GM19351 (cell line): ENCODE data around the gene ST3GAL2.
"Not testable (repeated sequence)": the region's sequence is repeated elsewhere in the genome, so short reads cannot be mapped to it uniquely, and the experiment has no call there.

Experiments used
- ATAC-seq: cut with Tn5 transposase; IDR thresholded peaks from one replicate; pipeline ENCODE4 v1.9.1; 2021; ENCODE audit warnings: mild to moderate bottlenecking, moderate library complexity; ENCODE audit not compliant: unreplicated experiment

The ST3GAL2 gene

DNA sequence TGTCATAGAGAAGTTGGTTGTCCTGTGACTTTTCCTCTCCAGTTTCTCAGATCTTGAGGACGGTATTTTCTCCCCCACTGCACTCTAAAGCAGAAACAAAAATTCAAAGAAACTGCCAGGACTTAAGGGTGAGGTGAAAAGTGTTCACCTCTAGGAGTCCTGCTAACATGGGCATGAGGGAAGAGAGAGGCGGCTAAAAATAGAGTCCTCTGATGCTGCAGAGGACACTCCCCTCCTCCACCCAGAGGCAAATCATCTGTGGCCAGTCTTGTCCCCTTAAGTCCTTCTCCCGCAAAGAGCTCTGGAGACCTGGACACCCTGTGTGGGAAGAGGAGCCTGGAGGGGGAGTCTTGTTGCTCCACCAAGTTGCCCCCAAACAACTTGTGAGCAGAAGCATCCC is 96.9 kb downstream of the ST3GAL2 start:
- no peak for ATAC-seq

DNA sequence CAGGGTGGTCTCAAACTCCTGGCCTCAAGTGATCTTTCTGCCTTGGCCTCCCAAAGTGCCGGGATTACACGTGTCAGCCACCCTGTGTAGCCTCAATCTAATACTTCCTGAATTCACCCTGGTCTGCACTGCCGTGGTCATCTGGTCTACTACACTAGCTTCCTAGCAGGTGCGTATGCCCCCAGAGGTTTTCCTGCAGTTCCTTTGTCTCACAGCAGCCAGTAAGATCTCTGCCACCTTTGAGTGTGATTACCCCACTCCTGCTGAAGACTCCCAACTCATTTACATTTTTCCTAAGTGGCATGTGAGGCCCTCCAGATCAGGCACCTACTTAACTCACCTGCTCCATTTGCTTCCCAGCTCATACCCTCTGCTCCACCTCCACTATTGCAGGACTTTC is 97.3 kb downstream of the ST3GAL2 start:
- ATAC-seq: no peak

DNA sequence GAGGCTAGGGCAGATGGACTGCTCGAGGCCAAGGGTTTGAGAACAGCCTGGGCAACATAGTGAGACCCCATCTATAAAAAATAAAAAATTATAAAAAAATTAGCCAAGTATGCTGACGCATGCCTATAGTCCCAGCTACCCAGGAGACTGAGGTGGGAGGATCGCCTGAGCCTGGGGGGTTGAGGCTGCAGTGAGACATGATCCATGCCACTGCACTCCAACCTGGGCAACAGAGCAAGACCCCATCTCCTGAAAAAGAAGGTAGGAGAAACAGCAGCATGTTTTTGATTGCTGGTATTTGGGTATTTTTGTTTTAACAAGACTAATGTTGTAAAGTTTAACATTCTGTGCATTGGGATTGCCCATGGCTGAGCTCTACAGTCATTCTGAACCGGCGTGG is 101.1 kb downstream of the ST3GAL2 start:
- no peak for ATAC-seq

DNA sequence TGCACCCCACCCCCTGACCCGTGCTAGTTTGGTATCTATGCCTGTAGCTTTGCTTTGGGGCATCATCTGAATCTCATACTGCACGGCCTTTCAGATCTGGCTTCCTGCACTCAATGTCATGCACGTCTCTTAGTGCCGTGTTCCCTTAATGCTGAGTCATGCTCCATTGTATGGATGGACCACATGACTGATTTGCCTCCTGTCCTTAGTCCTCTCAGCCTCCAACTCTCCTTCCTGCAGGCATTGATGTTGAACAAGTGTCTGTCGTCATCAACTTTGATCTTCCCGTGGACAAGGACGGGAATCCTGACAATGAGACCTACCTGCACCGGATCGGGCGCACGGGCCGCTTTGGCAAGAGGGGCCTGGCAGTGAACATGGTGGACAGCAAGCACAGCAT is 106.2 kb downstream of the ST3GAL2 start:
- ATAC-seq: not testable (repeated sequence)

DNA sequence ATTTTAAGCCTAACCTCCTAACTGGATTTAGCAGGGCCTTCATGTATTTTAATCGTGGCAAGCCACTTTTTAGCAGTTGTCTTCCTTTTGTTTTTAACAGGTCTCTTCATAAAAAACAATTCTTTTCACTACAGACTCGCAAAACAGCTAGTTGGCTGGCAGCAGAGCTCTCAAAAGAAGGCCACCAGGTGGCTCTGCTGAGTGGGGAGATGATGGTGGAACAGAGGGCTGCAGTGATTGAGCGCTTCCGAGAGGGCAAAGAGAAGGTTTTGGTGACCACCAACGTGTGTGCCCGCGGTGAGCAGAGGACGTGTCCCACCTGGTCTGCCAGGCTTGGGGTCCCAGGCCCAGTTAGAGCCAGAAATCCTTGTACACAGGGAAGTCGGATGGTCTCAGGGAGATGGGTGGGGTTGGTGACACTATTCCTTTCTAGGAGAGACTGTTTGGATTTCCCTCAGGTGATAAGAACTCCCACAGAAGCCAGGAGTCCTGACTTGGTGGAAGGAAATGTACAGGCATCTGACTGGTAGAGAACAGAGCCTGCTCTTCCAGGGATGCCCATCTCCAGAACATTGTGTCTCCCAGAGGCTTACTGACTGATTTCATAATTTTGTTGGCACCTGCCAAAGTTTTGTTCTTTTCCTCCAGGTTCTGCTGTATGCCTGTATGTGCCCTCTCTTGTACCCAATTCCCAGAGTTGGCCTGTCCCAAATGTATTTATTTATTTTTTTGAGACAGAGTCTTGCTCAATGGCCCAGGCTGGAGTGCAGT is 107.1 kb downstream of the ST3GAL2 start:
- ATAC-seq: no peak

DNA sequence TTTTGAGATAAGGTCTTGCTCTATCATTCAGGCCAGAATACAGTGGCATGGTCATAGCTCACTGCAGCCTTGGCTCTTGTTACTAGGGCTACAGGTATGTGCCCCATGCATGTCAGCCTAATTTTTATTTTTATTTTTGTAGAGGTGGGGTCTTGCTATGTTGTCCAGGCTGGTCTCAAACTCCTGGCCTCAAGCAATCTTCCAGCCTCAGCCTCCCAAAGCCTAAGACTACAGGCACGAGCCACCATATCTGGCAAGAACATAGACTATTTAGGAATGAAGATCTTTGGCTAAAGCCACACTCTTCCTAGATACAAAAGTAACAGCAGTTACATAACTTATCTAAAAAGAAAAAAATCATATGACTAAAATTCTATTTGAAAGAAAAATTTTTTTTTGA is 107.8 kb downstream of the ST3GAL2 start:
- ATAC-seq: no peak
